Measurements from ENCODE around the gene ADCK1.
"Not testable (repeated sequence)": the region's sequence is repeated elsewhere in the genome, so short reads cannot be mapped to it uniquely, and the experiment has no call there.

The ADCK1 gene

DNA sequence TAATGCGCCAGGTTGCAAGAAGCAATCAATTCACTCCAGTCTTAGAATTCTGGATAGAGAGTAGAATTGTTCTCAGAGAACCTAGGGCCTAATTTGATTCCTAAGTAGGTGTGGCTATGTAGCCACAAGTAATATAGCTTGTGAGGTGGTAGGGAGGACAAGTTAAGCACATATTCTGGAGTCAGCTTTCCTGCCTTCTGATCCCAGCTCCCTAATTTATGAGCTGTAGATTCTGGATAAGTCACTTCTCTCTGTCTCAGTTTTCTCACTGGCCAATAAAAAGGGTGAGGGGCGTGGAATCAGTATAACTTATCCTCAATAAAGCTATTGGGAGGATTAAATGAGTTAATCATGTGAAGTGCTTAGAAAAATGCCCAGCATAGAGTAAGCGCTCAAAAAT lies 35.9 kb upstream of the ADCK1 start:
- no peak overlapping the region for H3K4me3 ChIP-seq (replicated peaks; ENCODE audit: low read depth, low read length)
- DNase-seq (ENCODE audit: low read depth), result no peak
- TF ChIP-seq, protein P1, sequence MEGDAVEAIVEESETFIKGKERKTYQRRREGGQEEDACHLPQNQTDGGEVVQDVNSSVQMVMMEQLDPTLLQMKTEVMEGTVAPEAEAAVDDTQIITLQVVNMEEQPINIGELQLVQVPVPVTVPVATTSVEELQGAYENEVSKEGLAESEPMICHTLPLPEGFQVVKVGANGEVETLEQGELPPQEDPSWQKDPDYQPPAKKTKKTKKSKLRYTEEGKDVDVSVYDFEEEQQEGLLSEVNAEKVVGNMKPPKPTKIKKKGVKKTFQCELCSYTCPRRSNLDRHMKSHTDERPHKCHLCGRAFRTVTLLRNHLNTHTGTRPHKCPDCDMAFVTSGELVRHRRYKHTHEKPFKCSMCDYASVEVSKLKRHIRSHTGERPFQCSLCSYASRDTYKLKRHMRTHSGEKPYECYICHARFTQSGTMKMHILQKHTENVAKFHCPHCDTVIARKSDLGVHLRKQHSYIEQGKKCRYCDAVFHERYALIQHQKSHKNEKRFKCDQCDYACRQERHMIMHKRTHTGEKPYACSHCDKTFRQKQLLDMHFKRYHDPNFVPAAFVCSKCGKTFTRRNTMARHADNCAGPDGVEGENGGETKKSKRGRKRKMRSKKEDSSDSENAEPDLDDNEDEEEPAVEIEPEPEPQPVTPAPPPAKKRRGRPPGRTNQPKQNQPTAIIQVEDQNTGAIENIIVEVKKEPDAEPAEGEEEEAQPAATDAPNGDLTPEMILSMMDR (IDR thresholded peaks at IDR 0.05; ENCODE audit: low read length, missing control alignments), result no peak

DNA sequence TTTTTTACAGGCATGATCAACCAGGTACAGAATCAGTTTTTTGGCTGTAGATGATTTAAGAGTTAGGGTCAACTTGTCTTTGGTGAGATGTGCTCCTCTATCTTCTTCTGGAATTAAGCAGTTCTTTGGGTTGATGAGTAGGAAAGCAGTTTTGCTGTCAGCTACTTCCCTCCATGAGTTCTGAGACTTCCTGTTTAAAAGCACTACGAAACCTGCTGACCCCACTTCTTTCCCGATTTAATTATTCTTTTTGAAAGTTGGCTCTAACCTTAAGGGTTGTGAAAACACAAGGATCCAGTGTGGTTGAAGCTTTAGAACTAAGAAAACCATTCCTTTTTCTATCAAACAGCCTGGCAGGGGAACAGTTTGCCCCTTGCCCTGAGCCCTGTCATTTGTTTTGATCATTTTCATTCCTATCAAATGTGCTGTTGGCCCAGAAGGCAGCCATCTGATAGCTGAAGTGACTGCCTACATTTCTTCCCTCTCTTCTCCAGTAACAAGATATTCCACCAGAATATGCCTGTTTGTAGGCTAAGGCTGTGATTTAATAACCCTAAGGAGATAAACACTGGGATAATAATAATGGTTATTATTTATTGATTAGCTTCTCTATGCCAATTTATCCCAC lies 31.4 kb upstream of the ADCK1 start:
- H3K4me3 ChIP-seq (replicated peaks; ENCODE audit: low read depth, low read length); DNase-seq (ENCODE audit: low read depth): not testable (repeated sequence)

DNA sequence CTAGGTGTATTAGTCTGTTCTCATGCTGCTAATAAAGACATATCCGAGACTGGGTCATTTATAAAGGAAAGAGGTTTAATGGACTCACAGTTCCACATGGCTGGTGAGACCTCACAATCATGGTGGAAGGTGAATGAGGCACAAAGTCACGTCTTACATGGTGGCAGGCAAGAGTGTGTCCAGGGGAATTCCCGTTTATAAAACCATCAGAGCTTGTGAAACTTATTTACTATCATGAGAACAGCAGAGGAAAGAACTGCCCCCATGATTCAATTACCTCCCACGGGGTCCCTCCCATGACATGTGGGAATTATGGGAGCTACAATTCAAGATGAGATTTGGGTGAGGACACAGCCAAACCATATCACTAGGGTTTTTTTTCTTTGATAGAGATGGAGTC lies 25.9 kb upstream of the ADCK1 start:
- not testable (repeated sequence) for H3K4me3 ChIP-seq (replicated peaks; ENCODE audit: low read depth, low read length); DNase-seq (ENCODE audit: low read depth)

DNA sequence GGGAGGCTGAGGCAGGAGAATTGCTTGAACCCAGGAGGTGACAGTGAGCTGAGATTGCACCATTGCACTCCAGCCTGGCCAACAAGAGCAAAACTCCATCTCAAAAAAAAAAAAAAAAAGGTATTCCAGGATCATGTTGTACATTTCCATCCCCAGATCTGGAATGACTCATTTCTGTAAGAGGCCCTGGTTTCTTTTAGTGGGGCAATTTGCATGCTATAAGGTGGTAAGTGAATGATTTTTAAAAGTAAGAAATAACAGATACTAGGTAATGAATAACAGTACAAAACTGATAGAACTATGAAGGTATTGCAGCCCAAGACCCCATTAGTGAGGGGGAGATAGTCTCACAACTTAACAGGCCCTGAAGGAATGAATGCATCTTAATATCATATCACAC lies 17.7 kb upstream of the ADCK1 start:
- TF ChIP-seq, protein P1 (IDR thresholded peaks at IDR 0.05; ENCODE audit: low read length, missing control alignments), result no peak
- H3K4me3 ChIP-seq (replicated peaks; ENCODE audit: low read depth, low read length), result no peak overlapping the region
- peak; percentile 5 for DNase-seq (ENCODE audit: low read depth)

DNA sequence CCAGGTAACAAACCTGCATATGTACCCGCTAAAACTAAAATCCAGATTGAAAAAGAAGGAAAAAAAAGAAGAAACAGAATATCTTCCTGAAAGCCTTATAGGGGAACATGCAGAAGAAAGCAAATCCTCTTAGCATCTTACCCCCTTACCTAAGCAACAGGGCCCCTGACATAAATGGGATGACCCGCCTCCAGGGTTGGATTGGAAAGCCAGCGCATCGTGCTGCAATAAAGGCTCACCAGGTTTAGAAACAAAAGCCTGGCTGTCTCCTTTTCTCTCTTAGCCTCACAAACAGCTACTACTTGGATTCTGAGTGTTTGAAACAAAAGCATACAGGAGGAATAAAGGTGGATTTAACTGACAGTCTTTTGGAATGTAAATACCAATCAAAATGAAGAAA lies 13.8 kb upstream of the ADCK1 start:
- DNase-seq (ENCODE audit: low read depth), result no peak
- H3K4me3 ChIP-seq (replicated peaks; ENCODE audit: low read depth, low read length), result no peak overlapping the region
- TF ChIP-seq, protein P1 (IDR thresholded peaks at IDR 0.05; ENCODE audit: low read length, missing control alignments), result no peak

DNA sequence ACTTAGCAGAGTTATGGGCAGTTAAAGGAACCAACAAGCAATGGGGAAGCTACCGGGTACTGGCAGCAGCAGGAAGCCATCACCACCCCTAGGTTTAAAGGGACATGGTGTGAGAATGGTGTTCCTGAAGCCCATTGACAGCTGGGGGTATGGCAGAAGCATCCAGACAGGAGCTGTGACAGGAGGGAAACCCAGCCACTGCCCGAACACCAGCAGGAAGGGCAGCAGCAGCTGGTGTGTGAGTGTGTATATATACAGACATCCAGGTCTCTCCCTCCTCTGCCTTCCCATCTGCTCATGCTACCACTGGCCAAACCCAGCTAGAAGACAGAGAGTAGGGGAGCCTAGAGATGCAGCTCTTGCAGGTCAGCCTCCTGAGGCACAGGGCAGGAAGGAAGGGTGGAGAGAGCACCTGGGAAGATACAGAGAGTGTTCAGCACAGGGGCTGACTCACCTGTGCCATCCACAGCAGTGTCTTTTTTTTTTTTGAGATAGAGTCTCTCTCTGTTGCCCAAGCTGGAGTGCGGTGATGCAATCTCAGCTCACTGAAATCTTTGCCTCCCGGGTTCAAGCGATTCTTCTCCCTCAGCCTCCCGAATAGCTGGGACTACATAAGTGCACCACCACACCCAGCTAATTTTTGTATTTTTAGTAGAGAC lies 9.2 kb upstream of the ADCK1 start:
- DNase-seq (ENCODE audit: low read depth), result no peak
- H3K4me3 ChIP-seq (replicated peaks; ENCODE audit: low read depth, low read length), result no peak overlapping the region
- TF ChIP-seq, protein P1 (IDR thresholded peaks at IDR 0.05; ENCODE audit: low read length, missing control alignments), result no peak

DNA sequence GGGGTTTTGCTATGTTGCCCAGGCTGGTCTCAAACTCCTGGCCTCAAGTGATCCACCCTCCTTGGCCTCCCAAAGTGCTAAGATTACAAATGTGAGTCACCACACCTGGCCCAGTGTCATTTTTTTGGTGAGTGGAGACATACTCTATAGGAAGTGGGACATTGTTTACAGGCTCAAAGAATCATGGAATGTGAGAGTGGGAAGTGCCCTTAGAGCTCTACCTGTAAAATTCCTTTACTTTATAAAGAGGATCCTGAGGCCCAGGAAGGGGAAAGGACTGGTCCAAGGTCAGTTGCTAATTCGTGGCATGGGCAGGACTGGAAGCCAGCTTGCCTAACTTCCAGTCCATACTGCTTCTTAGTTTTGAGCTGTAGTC lies 8.7 kb upstream of the ADCK1 start:
- TF ChIP-seq, protein P1 (IDR thresholded peaks at IDR 0.05; ENCODE audit: low read length, missing control alignments), result no peak
- no peak overlapping the region for H3K4me3 ChIP-seq (replicated peaks; ENCODE audit: low read depth, low read length)
- DNase-seq (ENCODE audit: low read depth), result no peak

DNA sequence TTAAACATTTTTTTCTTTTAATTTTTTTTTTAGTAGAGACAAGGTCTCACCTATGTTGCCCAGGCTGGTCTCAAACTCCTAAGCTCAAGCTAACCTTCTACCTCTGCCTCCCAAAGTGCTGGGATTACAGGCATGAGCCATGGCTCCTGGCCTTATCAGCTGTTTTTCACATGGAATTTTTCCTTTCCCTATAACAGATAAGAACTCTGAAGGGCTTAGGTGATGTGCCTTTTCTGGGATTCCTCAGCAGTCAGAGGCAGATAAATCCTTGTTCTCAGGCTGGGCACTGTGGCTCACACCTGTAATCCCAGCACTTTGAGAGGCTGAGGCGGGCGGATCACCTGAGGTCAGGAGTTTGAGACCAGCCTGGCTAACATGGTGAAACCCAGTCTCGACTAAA lies 6.7 kb upstream of the ADCK1 start:
- not testable (repeated sequence) for DNase-seq (ENCODE audit: low read depth)

More for the DNA sequence above, 6.7 kb upstream of the ADCK1 start:
- H3K4me3 ChIP-seq (replicated peaks; ENCODE audit: low read depth, low read length), result not testable (repeated sequence)

Data from fibroblast of pulmonary artery (primary cell).